K562 (cell line): ENCODE data around the gene DISC1. TPM values are rescaled to one million over a fixed set of nuclear protein-coding genes. Genes with fewer than 3 reads are reported as not detected.

Source experiments
- ATAC-seq: fragments of 200-7000 bp; cut with Tn5 transposase; 3 replicates; pipeline ENCODE4 v1.9.1; 2020; ENCODE audit warnings: moderate library complexity
- BruUV-seq: library from RNA; stranded (reverse); fragments of 400-500 nt; replicated peaks from 2 replicates; lab custom pipeline; 2021; lab: Mats Ljungman, UMichigan
- CTCF ChIA-PET: fragments of 300-600 bp; formaldehyde crosslinking; extraction: SDS; loops from one replicate; lab custom pipeline; 2021; ENCODE audit warnings: low intra/inter-chr PET ratio; lab: Yijun Ruan, JAX
- POLR2A ChIA-PET: fragments of 300-600, 350-650 bp; sonication (Branson Sonifier 250); formaldehyde crosslinking; extraction: SDS; loops from one replicate; lab custom pipeline; 2021; ENCODE audit warnings: antibody characterized with exemption, inconsistent platforms; lab: Yijun Ruan, JAX
- DNase-seq, 4 experiments: peaks; one replicate each; pipeline versions ENCODE4 v3.0.0 to v3.0.0-alpha.2; 2011 to 2018; ENCODE audit warnings: low spot score in 3 of 4, mixed read lengths in 3 of 4; ENCODE audit errors: extremely low read depth in 1 of 4
- FAIRE-seq: peaks from 2 replicates; lab custom pipeline; 2011; peaks lifted over from hg19 to GRCh38; lab: Jason Lieb, UNC
- H2AFZ ChIP-seq: 2 replicates; pipeline ENCODE4 v1.6.0; 2011; ENCODE audit warnings: low read depth, low read length, control low read depth, inconsistent platforms
- H3K27ac ChIP-seq: fragments of 200-600 bp; 3 replicates; pipeline ENCODE4 v1.8.0; 2011; ENCODE audit warnings: low read depth, mild to moderate bottlenecking, control low read depth, inconsistent platforms, low read length, moderate library complexity, mixed read lengths; ENCODE audit errors: extremely low read depth
- H3K27me3 ChIP-seq, 2 experiments: fragments of 300-600 bp in 1 of 2; 2 replicates in 1 of 2; 3 replicates in 1 of 2; pipeline versions ENCODE4 v1.6.0 to v1.8.0; 2011; ENCODE audit warnings: inconsistent platforms in 2 of 2, low read length in 2 of 2, mild to moderate bottlenecking in 1 of 2, mixed read lengths in 1 of 2, moderate library complexity in 1 of 2; ENCODE audit not compliant: control insufficient read depth in 2 of 2, insufficient read depth in 2 of 2
- H3K36me3 ChIP-seq: fragments of 300-600 bp; 3 replicates; pipeline ENCODE4 v1.8.0; 2011; ENCODE audit warnings: mild to moderate bottlenecking, low read length, inconsistent platforms; ENCODE audit not compliant: control insufficient read depth, insufficient read depth
- H3K4me1 ChIP-seq, 2 experiments: fragments of 200-600 bp in 1 of 2; replicated peaks in 1 of 2; 2 replicates in 1 of 2; 3 replicates in 1 of 2; pipeline versions ENCODE4 v1.5.1 to v1.8.0; 2011; ENCODE audit warnings: inconsistent platforms in 2 of 2, low read length in 2 of 2, mild to moderate bottlenecking in 1 of 2, mixed read lengths in 1 of 2, moderate library complexity in 1 of 2; ENCODE audit not compliant: control insufficient read depth in 2 of 2, insufficient read depth in 2 of 2
- H3K4me2 ChIP-seq: 2 replicates; pipeline ENCODE4 v1.6.1; 2011; ENCODE audit warnings: low read length, control low read depth, inconsistent platforms, mixed read lengths; ENCODE audit not compliant: insufficient read depth
- H3K4me3 ChIP-seq: fragments of 200-600 bp; sonication (generic), shearing (Covaris generic); 2 replicates; pipeline ENCODE4 v1.5.1; 2016; ENCODE audit warnings: control low read depth, inconsistent platforms
- H3K79me2 ChIP-seq: fragments of 200-600 bp; 3 replicates; pipeline ENCODE4 v1.8.0; 2011; ENCODE audit warnings: low read length, inconsistent platforms; ENCODE audit not compliant: control insufficient read depth, insufficient read depth
- H3K9ac ChIP-seq, 2 experiments: 2 replicates each; pipeline versions ENCODE4 v1.6.0 to v1.6.1; 2011; ENCODE audit warnings: low read depth in 2 of 2, low read length in 2 of 2, control low read depth in 1 of 2, inconsistent platforms in 1 of 2, mild to moderate bottlenecking in 1 of 2, mixed read lengths in 1 of 2; ENCODE audit not compliant: insufficient read depth in 1 of 2
- H3K9me1 ChIP-seq: one replicate; pipeline ENCODE4 v1.6.0; 2011; ENCODE audit warnings: inconsistent platforms, mild to moderate bottlenecking, low read length, moderate library complexity; ENCODE audit not compliant: control insufficient read depth, insufficient read depth
- H3K9me3 ChIP-seq: replicated peaks from 2 replicates; pipeline ENCODE4 v1.5.1; 2011; ENCODE audit warnings: low read depth, low read length, inconsistent platforms; ENCODE audit not compliant: control insufficient read depth, insufficient read depth
- H4K20me1 ChIP-seq: replicated peaks from 2 replicates; pipeline ENCODE4 v1.6.1; 2011; ENCODE audit warnings: low read length, inconsistent platforms, mixed read lengths; ENCODE audit not compliant: control insufficient read depth, insufficient read depth
- BRD9 ChIP-seq: fragments of 450-650 bp; IDR thresholded peaks from 2 replicates; pipeline ENCODE4 v1.6.1; 2018; ENCODE audit warnings: low read depth; ENCODE audit not compliant: partially characterized antibody
- C11orf30 ChIP-seq: fragments of 450-650 bp; IDR thresholded peaks from 2 replicates; pipeline ENCODE4 v1.6.1; 2016; ENCODE audit warnings: low read depth, mild to moderate bottlenecking
- CCAR2 ChIP-seq: fragments of 200-400 bp; formaldehyde crosslinking; IDR thresholded peaks from 2 replicates; pipeline ENCODE4 v1.6.1; 2017; ENCODE audit warnings: mild to moderate bottlenecking, low read depth, low read length
- CREB5 ChIP-seq: fragments of 250-450 bp; sonication (Bioruptor Pico); IDR thresholded peaks from 2 replicates; pipeline ENCODE4 v1.5.0; 2020; ENCODE audit warnings: mild to moderate bottlenecking
- ETS1 ChIP-seq: conservative IDR thresholded peaks from 2 replicates; pipeline ENCODE4 v1.6.1; 2011; ENCODE audit warnings: low read depth, mild to moderate bottlenecking, low read length; ENCODE audit not compliant: control insufficient read depth
- MAFG ChIP-seq: fragments of 450-650 bp; conservative IDR thresholded peaks from 2 replicates; pipeline ENCODE4 v1.6.1; 2016; ENCODE audit warnings: missing genetic modification characterization, missing compliant biosample characterization
- MAFK ChIP-seq: IDR thresholded peaks from 2 replicates; pipeline ENCODE4 v1.6.1; 2011; ENCODE audit warnings: low read length, improper control_type of control experiment
- MEF2A ChIP-seq: IDR thresholded peaks from 2 replicates; pipeline ENCODE4 v1.6.1; 2011; ENCODE audit warnings: low read depth, mild to moderate bottlenecking, low read length, moderate library complexity; ENCODE audit not compliant: control insufficient read depth
- MTA3 ChIP-seq: fragments of 450-650 bp; formaldehyde crosslinking; IDR thresholded peaks from 2 replicates; pipeline ENCODE4 v1.6.1; 2017; ENCODE audit warnings: mild to moderate bottlenecking, borderline replicate concordance
- POLR3G ChIP-seq: IDR thresholded peaks from 2 replicates; pipeline ENCODE4 v1.6.1; 2011; ENCODE audit not compliant: insufficient read length, insufficient replicate concordance; ENCODE audit errors: extremely low read depth
- PYGO2 ChIP-seq: fragments of 450-650 bp; IDR thresholded peaks from 2 replicates; pipeline ENCODE4 v1.6.1; 2016; ENCODE audit warnings: mild to moderate bottlenecking, missing genetic modification characterization, moderate library complexity, missing compliant biosample characterization
- TBL1XR1 ChIP-seq, 2 experiments: IDR thresholded peaks; 2 replicates each; pipeline ENCODE4 v1.6.1; 2012; ENCODE audit warnings: improper control_type of control experiment in 2 of 2, low read length in 2 of 2, mild to moderate bottlenecking in 1 of 2
- THAP7 ChIP-seq: fragments of 250-450 bp; sonication (Bioruptor Pico); IDR thresholded peaks from 2 replicates; pipeline ENCODE4 v1.5.0; 2021
- ZNF175 ChIP-seq: fragments of 200-800 bp; sonication (Bioruptor generic); IDR thresholded peaks from 2 replicates; pipeline ENCODE4 v1.6.1; 2016; ENCODE audit warnings: low read depth, mild to moderate bottlenecking, missing genetic modification characterization, missing compliant biosample characterization
- ZNF217 ChIP-seq: sonication (generic); formaldehyde crosslinking; IDR thresholded peaks from 2 replicates; pipeline ENCODE4 v1.8.0; 2022; ENCODE audit warnings: mild to moderate bottlenecking, missing genetic modification reagents
- ZNF282 ChIP-seq: sonication (generic); formaldehyde crosslinking; IDR thresholded peaks from 2 replicates; pipeline ENCODE4 v1.8.1; 2023; ENCODE audit warnings: missing genetic modification reagents
- ZNF518B ChIP-seq: fragments of 250-450 bp; sonication (Bioruptor Pico); IDR thresholded peaks from 2 replicates; pipeline ENCODE4 v1.5.0; 2021; ENCODE audit warnings: mild to moderate bottlenecking, moderate library complexity
- ZNF785 ChIP-seq: fragments of 250-450 bp; sonication (Bioruptor Pico); IDR thresholded peaks from 2 replicates; pipeline ENCODE4 v1.4.0; 2020; ENCODE audit warnings: mild to moderate bottlenecking
- WGBS: fragments of 100-300 bp; shearing (Covaris generic); methylation state at CpG from one replicate; pipeline ENCODE4 v1.1.6; 2016; ENCODE audit warnings: low coverage, mixed read lengths; ENCODE audit not compliant: insufficient coverage; ENCODE audit errors: missing lambda C conversion rate; 5-methylcytosine and 5-hydroxymethylcytosine counted together
- in situ Hi-C: fragments of 300-500 bp; cut with MboI; formaldehyde crosslinking; loops from 4 replicates; pipeline ENCODE4 v1.15.0; 2018; ENCODE audit warnings: inconsistent platforms, mixed read lengths
- intact Hi-C: fragments of 100-400 bp; cut with micrococcal nuclease; formaldehyde crosslinking; loops from 2 replicates; pipeline ENCODE4 v1.14.2; 2022
- polyA plus RNA-seq, 8 experiments: library from polyadenylated mRNA; depleted of rRNA in 4 of 8; stranded (reverse) in 5 of 8; unstranded in 3 of 8; fragments of >200 nt; fragmentation: Nextera tagmentation in 2 of 8; fragmentation: Illumina TruSeq in 1 of 8; extraction: Ambion mirVana in 2 of 8; extraction: Trizol in 1 of 8; gene quantifications; 2 replicates each; pipeline versions ENCODE4 v1.2.1 to v1.2.3, GENCODE V29; 2011 to 2014; ENCODE audit warnings: inconsistent platforms in 1 of 8, missing spikeins in 1 of 8
- total RNA-seq, 7 experiments: library from RNA; depleted of rRNA in 6 of 7; stranded (reverse); fragments of >200 nt in 6 of 7; fragmentation: Illumina TruSeq in 2 of 7; extraction: Trizol in 2 of 7; gene quantifications; 2 replicates each; pipeline versions ENCODE4 v1.2.1 to v1.2.3, GENCODE V29; 2011 to 2021; ENCODE audit warnings: low replicate concordance in 1 of 7

The DISC1 gene
- total and polyA plus RNA-seq, 9 of the 15 experiments (the other 6 are each of a cell fraction or from before 2014, with no cell fraction given): 0.01 to 0.11 (median 0.08) TPM; not detected in 1

- intact Hi-C loops (no loop called here), in situ Hi-C loops (loop anchor here (25.0 kb wide), 1 partner anchor 1499 kb away; no protein-coding TSS in a partner anchor)
- DNase-seq (no peak), FAIRE-seq (no peak), ATAC-seq (no peak)
- Histone ChIP-seq H2AFZ (no peak overlapping the region), H3K79me2 (no peaks in the 10 kb centered on the region), H3K36me3 (no peaks in the 10 kb centered on the region), H3K27ac (no peak overlapping the region), H3K9me3 (no peaks in the 10 kb centered on the region), H4K20me1 (no peaks in the 10 kb centered on the region), H3K4me3 (no peak overlapping the region), H3K4me1 (no peaks in the 10 kb centered on the region), H3K9me1 (no peaks in the 10 kb centered on the region), H3K27me3 (no peaks in the 10 kb centered on the region; a peak in 1 of 5 replicates), H3K9ac (no peak overlapping the region), H3K4me2 (no peak overlapping the region)
- ChIA-PET CTCF (no interaction called here), POLR2A (no interaction called here)
- 0% methylated on average over 1 of the region's 1 CpG for WGBS
- no TSS peak for BruUV-seq
- TF ChIP-seq POLR3G: no peak
- no peak for TF ChIP-seq MTA3
- peak; percentile 52; the same call in 1 of the 2 replicates for TF ChIP-seq MAFG
- no peak for TF ChIP-seq ZNF282
- TF ChIP-seq ZNF518B (CRISPR knock-in tag): no peak
- TF ChIP-seq PYGO2 (tag): no peak
- TF ChIP-seq TBL1XR1 (IDR thresholded peaks at IDR 0.05; ENCODE audit: low read length in 2 of 2): no peak
- no peak for TF ChIP-seq ZNF217 (CRISPR knock-in tag)
- TF ChIP-seq ZNF785: no peak
- TF ChIP-seq C11orf30: peak; percentile 55
- TF ChIP-seq CCAR2: no peak
- no peak for TF ChIP-seq ETS1
- TF ChIP-seq MAFK: peak; percentile 55
- TF ChIP-seq CREB5: no peak
- TF ChIP-seq MEF2A: no peak
- TF ChIP-seq THAP7: no peak
- no peak for TF ChIP-seq ZNF175 (CRISPR knock-in tag)
- TF ChIP-seq BRD9: no peak
Measured at GRCh38 chr1:231738554-231738953, 112.0 kb downstream of the DISC1 start.
